GM06990 (cell line): ENCODE data around the gene EYA3.

Source experiments
- DNase-seq: peaks from one replicate; pipeline ENCODE4 v3.0.0-alpha.2; 2011; ENCODE audit not compliant: insufficient read length; ENCODE audit errors: extremely low read depth
- H3K27me3 ChIP-seq: replicated peaks from 2 replicates; pipeline ENCODE4 v1.6.0; 2011; ENCODE audit warnings: low read length; ENCODE audit not compliant: control insufficient read depth, insufficient read depth
- H3K36me3 ChIP-seq: 2 replicates; pipeline ENCODE4 v1.5.1; 2011; ENCODE audit warnings: low read length; ENCODE audit not compliant: control insufficient read depth, insufficient read depth
- H3K4me3 ChIP-seq: replicated peaks from 2 replicates; pipeline ENCODE4 v1.5.1; 2011; ENCODE audit warnings: low read depth, mild to moderate bottlenecking, control low read depth, low read length
- CTCF ChIP-seq: IDR thresholded peaks from 2 replicates; pipeline ENCODE4 v1.5.1; 2011; ENCODE audit warnings: low read length, control low read depth, mild to moderate bottlenecking, inconsistent platforms; ENCODE audit not compliant: insufficient read depth, poor library complexity, severe bottlenecking

The EYA3 gene

GRCh38 chr1:28110555-28110954 is 22.1 kb upstream of the EYA3 start:
- DNase-seq = no peak
- H3K4me3 ChIP-seq = no peak overlapping the region
- no peaks in the 10 kb centered on the region for H3K27me3 ChIP-seq
- H3K36me3 ChIP-seq = no peaks in the 10 kb centered on the region
- TF ChIP-seq CTCF = no peak

- no peaks in the 10 kb centered on the region for H3K36me3 ChIP-seq
- H3K4me3 ChIP-seq = no peak overlapping the region
- TF ChIP-seq CTCF = no peak
- H3K27me3 ChIP-seq = no peaks in the 10 kb centered on the region
- no peak for DNase-seq
Observed at GRCh38 chr1:28109639-28110038, 21.2 kb upstream of the EYA3 start.

GRCh38 chr1:28108001-28108400 is 19.6 kb upstream of the EYA3 start:
- no peak for DNase-seq
- Histone ChIP-seq H3K27me3 (no peaks in the 10 kb centered on the region), H3K4me3 (no peak overlapping the region), H3K36me3 (no peaks in the 10 kb centered on the region)
- TF ChIP-seq CTCF = no peak

GRCh38 chr1:28104866-28105467 is 16.6 kb upstream of the EYA3 start:
- no peak for TF ChIP-seq CTCF
- Histone ChIP-seq H3K4me3 (no peak overlapping the region), H3K27me3 (no peaks in the 10 kb centered on the region), H3K36me3 (no peaks in the 10 kb centered on the region)
- DNase-seq = no peak

GRCh38 chr1:28102189-28102588 is 13.8 kb upstream of the EYA3 start:
- no peak for TF ChIP-seq CTCF
- Histone ChIP-seq H3K4me3 (no peak overlapping the region), H3K36me3 (no peaks in the 10 kb centered on the region), H3K27me3 (no peaks in the 10 kb centered on the region)
- no peak for DNase-seq
